Effector memory CD4-positive, alpha-beta T cell (primary cell): Measurements from ENCODE around the gene CABCOCO1.

ENCODE experiments used
- DNase-seq, 3 donors: peaks; one replicate each; pipeline ENCODE4 v3.0.0-alpha.2; 2020
- H3K27ac ChIP-seq: 2 replicates; pipeline ENCODE4 v1.7.0; 2013; ENCODE audit warnings: mild to moderate bottlenecking, low read length, moderate library complexity; ENCODE audit not compliant: insufficient read depth, poor library complexity, severe bottlenecking
- H3K27me3 ChIP-seq: replicated peaks from 2 replicates; pipeline ENCODE4 v1.7.0; 2013; ENCODE audit warnings: mild to moderate bottlenecking, low read length; ENCODE audit not compliant: insufficient read depth, control insufficient read depth, poor library complexity, severe bottlenecking
- H3K36me3 ChIP-seq: 2 replicates; pipeline ENCODE4 v1.7.0; 2013; ENCODE audit warnings: mild to moderate bottlenecking, low read length, moderate library complexity; ENCODE audit not compliant: control insufficient read depth, insufficient read depth
- H3K4me1 ChIP-seq: 2 replicates; pipeline ENCODE4 v1.7.0; 2013; ENCODE audit warnings: low read length, mild to moderate bottlenecking; ENCODE audit not compliant: control insufficient read depth, insufficient read depth, poor library complexity, severe bottlenecking
- H3K4me3 ChIP-seq: 2 replicates; pipeline ENCODE4 v1.7.0; 2013; ENCODE audit warnings: low read length, low read depth, mild to moderate bottlenecking; ENCODE audit not compliant: insufficient read depth, poor library complexity, severe bottlenecking
- H3K9me3 ChIP-seq: 2 replicates; pipeline ENCODE4 v1.7.0; 2013; ENCODE audit warnings: mild to moderate bottlenecking, low read length, moderate library complexity; ENCODE audit not compliant: control insufficient read depth

Gene CABCOCO1

DNA sequence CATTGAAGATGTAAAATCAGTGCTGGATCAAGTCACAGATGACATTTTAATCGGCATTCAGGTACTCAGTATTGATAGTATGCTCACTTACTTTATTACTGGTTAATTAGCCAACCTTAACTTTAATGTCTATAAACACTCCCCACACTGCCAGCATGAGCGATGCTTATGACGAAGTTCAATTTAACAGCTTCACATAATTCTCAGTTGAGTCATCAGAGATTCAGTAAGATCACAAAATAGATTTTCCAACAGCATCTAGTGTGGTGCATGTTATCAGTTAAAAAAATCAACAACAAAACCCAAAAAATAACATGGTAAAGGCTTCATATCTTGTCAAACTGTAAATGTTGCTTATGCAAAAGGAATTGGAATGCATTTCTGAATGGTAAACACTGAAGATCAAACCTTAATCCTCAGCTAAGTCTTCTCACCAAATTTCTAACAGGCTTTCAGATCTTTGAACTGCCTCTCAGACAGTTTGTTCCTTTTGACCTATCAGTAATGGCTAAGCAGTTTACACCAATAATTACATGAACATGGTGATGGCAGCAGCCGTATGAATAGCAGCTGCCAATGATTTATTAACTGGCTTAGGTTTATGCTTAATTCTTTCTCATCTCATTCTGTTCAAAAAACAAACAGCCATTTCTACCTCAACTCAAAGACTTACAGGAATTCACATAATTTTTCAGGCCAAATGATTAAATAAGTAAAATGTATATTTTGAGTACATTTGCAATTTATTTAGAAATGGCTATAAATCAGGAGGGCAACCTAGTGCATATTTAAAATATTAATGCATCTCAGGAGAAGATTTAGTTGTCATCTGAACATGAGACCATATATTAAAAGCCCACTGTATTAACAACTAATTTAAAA lies 98.5 kb downstream of the CABCOCO1 start:
- no peaks in the 10 kb centered on the region for H3K36me3 ChIP-seq
- H3K4me1 ChIP-seq: no peaks in the 10 kb centered on the region
- H3K9me3 ChIP-seq: no peaks in the 10 kb centered on the region
- no peak overlapping the region for H3K27ac ChIP-seq
- H3K4me3 ChIP-seq: no peak overlapping the region
- no peak for DNase-seq
- no peaks in the 10 kb centered on the region for H3K27me3 ChIP-seq

DNA sequence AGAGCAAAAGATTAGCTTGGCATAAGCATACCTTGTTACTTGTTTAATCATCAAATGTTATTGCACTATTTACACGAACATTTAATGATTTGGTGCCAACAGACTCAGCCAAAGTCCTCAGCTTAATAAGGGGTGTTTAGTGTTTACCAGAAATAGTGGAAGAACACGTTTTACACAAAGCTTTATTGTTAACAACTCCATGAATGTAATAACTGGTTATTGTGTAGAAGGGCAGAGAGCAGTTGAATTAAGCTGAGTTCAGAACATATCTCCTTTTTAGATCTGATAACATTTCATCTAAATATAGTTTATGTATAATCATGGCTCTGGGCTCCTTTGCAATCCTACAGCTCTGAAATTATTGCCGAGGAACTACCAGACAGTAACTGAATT lies 99.1 kb downstream of the CABCOCO1 start:
- no peak for DNase-seq
- Histone ChIP-seq H3K36me3 (no peaks in the 10 kb centered on the region), H3K27me3 (no peaks in the 10 kb centered on the region), H3K4me3 (no peak overlapping the region), H3K27ac (no peak overlapping the region), H3K4me1 (no peaks in the 10 kb centered on the region), H3K9me3 (no peaks in the 10 kb centered on the region)

DNA sequence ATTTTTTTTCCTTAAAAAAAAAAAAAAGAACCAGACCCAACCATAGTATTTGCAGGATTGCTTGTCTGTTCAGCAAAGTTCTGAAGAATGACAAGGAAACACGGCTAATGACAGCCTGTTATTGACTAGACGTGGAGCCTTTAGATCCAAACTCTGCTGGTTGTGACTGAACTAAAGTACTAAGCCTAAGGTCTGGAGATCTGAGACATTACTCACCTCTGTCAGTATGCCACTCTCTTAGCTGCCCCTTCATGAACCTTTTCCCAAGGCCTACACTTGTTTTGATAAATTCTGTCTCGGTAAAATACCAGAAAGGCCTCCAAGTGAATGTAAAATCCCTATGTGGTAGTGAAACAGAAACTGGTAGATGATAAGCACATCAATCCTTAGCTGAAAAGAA lies 101.0 kb downstream of the CABCOCO1 start:
- no peak overlapping the region for H3K4me3 ChIP-seq
- no peaks in the 10 kb centered on the region for H3K36me3 ChIP-seq
- no peaks in the 10 kb centered on the region for H3K9me3 ChIP-seq
- no peaks in the 10 kb centered on the region for H3K4me1 ChIP-seq
- H3K27me3 ChIP-seq: no peaks in the 10 kb centered on the region
- no peak overlapping the region for H3K27ac ChIP-seq
- DNase-seq: no peak

DNA sequence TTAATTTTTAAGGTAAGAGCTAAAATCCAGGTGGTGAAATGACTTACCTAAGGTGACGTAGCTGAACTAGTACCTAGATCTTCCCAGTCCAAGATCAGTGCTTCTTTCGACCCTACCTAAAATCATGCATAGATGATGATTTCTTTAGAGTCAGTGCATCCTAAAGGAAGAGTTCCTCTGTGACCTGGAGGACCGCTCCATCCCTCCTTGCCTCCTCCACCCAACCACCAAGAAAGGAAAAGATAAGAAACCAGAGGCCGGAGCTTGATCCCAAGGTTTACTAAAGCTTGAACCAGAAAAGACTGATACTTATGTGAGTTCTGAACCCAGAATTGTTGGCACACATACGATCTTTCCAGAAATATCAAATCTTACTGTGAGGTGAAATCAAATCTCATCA lies 101.8 kb downstream of the CABCOCO1 start:
- no peaks in the 10 kb centered on the region for H3K4me1 ChIP-seq
- DNase-seq: no peak
- no peaks in the 10 kb centered on the region for H3K36me3 ChIP-seq
- H3K27me3 ChIP-seq: no peaks in the 10 kb centered on the region
- H3K4me3 ChIP-seq: no peak overlapping the region
- H3K27ac ChIP-seq: no peak overlapping the region
- H3K9me3 ChIP-seq: no peaks in the 10 kb centered on the region

DNA sequence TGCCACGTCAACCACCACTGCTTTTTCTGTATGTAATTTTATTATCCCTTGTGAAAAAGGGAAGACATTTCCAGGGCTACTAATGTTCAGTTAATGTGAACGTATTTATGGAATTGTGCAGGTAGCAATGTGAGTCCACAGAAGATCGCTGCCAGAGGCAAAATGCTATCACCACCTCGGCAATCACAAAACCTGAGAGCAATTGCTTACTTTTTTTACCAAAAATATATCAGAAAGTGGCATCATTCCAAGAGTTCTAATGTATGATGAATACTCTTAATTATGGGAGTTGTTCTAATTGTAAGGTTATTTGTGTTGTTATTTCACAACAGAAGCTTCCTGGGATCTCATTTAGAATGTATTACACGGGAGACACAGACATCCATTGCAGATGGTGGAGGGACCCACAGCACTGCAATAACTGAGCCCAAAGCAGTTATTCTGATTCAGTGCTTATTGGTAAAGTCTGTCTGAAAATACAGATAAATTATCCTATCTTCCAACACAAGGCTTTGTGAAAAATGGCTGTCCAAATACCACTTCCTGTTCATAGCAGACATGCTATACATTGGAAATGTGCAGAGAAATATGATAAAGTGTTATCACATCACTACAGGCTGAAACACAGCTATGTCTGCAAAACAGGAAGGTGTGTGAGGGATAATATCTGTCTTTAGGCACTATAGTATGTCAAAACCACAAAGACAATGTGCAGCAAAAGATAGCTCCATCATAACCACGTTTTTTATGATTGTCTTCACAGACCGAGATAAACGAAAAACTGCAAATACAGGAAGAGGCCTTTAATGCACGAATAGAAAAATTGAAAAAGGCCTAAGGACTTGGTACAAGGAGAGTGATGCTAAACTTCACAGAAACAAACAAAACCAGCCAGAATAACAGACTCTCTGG lies 102.7 kb downstream of the CABCOCO1 start:
- no peak overlapping the region for H3K27ac ChIP-seq
- no peaks in the 10 kb centered on the region for H3K36me3 ChIP-seq
- no peaks in the 10 kb centered on the region for H3K9me3 ChIP-seq
- no peaks in the 10 kb centered on the region for H3K4me1 ChIP-seq
- no peaks in the 10 kb centered on the region for H3K27me3 ChIP-seq
- no peak overlapping the region for H3K4me3 ChIP-seq
- DNase-seq: no peak

DNA sequence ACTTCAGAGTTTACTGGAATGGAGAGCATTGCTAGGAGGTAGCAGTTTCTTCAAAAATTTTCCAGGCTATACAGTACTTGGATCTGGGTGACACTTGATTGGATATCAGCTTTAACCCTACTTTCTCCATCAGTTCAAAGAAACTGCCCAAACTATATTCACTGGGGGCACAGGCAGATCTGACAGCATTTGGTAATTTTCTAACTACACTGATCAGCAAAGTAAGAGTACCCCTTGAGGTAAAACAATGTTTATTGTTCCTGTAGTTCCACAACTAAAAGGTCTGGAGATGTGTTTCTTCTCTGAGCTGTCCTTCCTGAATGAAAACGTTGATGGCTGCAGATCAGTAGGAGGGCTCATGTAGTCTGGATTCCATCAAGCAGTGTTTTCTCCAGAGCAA lies 104.2 kb downstream of the CABCOCO1 start:
- Histone ChIP-seq H3K27me3 (no peaks in the 10 kb centered on the region), H3K4me3 (no peak overlapping the region)

DNA sequence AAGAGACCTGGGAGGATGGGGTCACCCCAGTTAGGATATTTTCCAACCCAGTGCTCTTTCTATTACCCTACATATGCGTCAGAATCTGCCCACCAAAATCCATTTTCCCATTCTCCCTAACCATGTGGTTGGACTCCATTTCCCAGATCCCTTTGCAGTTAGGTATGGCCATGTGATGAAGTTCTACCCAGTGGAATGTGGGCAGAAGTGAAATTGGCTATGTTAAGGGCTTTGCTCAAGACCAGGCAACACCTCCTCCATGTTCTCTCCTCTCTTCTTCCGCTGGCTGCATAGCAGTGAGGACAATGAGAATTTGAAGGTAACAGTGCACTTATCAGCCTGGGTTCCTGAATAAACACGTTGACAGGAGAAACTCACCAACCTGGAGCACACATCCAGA lies 111.3 kb downstream of the CABCOCO1 start:
- Histone ChIP-seq H3K36me3 (no peaks in the 10 kb centered on the region), H3K9me3 (no peaks in the 10 kb centered on the region), H3K4me1 (no peaks in the 10 kb centered on the region), H3K27ac (no peak overlapping the region), H3K27me3 (no peaks in the 10 kb centered on the region), H3K4me3 (no peak overlapping the region)
- no peak for DNase-seq

More for the DNA sequence above, 104.2 kb downstream of the CABCOCO1 start:
- H3K9me3 ChIP-seq: no peaks in the 10 kb centered on the region
- no peak overlapping the region for H3K27ac ChIP-seq
- DNase-seq: no peak
- H3K4me1 ChIP-seq: no peaks in the 10 kb centered on the region
- H3K36me3 ChIP-seq: no peaks in the 10 kb centered on the region

DNA sequence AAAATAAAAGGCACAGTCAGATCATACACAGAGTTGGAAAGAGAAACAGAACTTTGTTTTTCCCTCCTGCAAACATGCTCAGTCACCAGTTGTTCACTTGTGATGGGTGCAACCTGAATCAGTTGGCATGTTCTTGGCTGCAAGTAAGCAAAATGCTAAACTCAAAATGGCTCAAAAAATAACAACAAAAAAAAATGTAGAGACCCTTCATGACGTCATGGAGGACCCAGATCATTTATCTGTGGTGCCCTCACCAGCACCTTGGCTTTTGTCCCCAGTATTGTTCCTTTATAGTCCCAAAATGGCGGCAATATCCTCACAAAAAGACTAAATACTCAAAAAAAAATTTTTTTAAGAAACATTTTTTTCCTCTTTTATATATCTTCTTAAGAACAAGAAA lies 112.4 kb downstream of the CABCOCO1 start:
- no peaks in the 10 kb centered on the region for H3K9me3 ChIP-seq
- no peaks in the 10 kb centered on the region for H3K27me3 ChIP-seq
- no peak for DNase-seq
- H3K4me3 ChIP-seq: no peak overlapping the region
- no peaks in the 10 kb centered on the region for H3K36me3 ChIP-seq
- H3K4me1 ChIP-seq: no peaks in the 10 kb centered on the region
- no peak overlapping the region for H3K27ac ChIP-seq

DNA sequence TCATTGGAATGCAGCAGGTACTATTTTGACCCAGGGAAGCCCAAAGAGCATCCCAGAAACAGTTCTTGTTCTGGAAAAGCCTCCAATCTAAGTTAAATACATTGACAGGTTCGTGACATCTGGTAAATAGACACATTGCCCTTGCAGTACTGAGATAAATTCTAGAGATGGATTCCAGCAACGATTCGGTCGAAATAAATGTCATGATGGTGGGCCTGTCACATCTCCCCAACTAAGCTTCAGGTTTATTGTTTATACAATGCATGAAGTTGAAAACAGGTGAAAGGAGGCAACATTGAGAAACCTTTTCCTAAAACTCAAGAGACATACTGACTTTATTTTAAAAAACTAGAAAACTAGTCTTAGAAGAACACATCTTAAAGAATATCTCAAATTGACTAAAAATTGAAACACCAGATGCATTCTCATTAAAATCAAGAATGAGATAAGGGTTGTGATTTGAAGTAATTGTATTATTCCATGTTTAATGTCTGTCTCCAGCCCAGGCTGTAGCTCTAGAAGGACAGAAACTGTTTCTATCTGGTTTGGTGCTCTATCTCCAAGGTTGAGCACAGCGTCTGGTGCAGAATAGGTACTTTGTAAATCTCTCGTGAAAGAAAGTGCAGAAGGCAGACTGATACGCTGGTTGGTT lies 114.0 kb downstream of the CABCOCO1 start:
- Histone ChIP-seq H3K27ac (no peak overlapping the region), H3K27me3 (no peaks in the 10 kb centered on the region), H3K4me1 (no peaks in the 10 kb centered on the region), H3K36me3 (no peaks in the 10 kb centered on the region), H3K9me3 (no peaks in the 10 kb centered on the region), H3K4me3 (no peak overlapping the region)
- DNase-seq: no peak
